ELF-1 (cell line): ENCODE data around the gene ACLY.

Experiments used
- DNase-seq: peaks from one replicate; pipeline ENCODE4 v3.0.0-alpha.2; 2016; ENCODE audit warnings: low read depth, low spot score

ACLY gene

DNA sequence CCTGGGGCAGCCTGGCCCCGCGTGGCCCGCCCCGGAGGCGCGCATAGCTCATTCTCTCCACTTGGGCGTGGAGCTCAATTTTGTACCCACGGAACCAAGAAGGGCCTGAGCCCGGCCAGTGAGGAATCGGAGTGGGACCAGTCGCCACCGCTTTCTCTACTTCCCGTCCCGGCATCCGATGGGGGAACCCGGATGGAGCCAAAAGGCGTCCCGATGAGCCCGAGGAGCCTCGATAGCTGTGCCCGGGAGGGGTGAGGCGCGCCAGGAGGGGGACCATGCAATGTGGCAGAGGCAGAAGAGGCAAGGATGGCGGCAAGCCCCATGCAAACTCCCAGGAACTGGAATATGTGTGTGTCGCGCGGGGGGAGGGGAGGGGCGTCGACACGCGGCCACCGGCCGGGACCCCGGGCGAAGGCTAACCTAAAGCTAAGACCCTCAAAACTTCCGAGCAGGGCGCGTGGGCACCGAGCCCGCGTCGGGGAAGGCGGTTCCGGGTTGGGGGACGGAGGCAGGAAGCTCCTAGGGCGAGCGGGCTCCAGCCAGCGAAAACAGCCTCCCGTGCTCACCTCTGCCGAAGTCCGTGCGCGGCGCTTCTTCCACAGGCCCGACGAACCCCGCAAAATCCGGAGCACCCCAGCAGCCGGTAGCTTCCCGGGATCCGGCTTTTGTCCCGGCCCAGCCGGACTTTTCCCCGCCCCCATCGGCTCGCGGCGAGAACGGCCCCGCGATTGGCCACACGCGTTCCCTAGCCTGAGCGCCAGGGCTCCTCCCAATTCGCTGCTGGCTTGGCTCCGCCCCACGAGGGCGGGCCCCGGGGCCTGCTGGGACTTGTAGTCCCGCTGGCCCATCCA lies at the start of gene ACLY:
Gene ACLY, minus strand, starts transcription at position 638 of the 851 bp plus-strand sequence. CDS start 5,078 bp downstream, outside the sequence.
- peak; percentile 99 for DNase-seq

DNA sequence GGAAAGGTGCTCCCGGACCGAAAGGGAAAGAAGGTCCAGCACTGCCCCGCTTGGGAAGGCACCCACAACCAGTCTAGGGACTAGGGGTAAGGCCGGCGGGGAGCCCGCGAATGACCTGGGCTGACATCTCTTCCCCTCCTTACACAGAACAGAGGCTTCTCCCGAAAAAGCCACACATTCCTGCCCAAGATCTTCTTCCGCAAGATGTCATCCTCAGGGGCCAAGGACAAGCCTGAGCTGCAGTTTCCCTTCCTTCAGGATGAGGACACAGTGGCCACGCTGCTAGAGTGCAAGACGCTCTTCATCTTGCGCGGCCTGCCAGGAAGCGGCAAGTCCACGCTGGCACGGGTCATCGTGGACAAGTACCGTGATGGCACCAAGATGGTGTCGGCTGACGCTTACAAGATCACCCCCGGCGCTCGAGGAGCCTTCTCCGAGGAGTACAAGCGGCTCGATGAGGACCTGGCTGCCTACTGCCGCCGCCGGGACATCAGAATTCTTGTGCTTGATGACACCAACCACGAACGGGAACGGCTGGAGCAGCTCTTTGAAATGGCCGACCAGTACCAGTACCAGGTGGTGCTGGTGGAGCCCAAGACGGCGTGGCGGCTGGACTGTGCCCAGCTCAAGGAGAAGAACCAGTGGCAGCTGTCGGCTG lies 49.3 kb upstream of the ACLY start:
- DNase-seq, result peak; percentile 12

DNA sequence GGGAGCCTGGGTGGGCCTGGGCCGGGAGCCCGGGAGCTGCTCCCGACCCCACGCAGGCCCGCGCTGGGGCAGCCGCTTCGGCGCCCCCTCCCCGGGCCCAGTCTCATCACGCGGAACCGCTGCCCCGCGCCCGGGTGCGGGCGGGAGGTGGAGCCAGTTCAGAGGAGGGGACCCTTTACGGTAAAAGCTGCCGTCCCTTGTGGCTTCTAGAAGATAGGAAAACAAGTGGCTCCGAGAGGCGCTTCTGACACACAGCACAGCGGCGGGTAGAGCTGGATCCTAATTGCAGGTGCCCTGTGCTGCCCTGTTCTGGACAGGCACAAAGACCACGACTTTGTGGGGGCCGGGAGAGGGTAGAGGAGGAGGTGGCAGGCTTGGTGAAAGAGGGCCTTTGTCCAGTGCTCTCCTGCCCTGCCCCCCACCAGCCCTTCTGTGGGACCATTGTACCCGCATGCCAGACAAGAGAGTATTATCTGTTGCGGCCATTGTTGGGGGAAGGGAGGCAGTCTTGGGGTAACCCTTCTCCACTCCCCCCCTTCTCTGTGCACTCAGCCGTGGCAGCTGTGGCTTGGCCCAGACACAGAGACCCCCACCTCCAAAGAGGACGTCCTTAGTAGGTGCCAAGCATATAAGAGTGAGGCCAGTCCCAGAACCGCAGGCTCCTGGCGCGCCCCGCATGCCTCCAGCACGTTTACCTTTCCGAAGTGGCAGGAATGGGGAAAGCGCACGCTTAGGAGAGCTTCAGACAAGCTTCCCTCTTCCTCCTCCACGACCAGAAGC lies 48.6 kb upstream of the ACLY start:
- DNase-seq, result peak; percentile 39

DNA sequence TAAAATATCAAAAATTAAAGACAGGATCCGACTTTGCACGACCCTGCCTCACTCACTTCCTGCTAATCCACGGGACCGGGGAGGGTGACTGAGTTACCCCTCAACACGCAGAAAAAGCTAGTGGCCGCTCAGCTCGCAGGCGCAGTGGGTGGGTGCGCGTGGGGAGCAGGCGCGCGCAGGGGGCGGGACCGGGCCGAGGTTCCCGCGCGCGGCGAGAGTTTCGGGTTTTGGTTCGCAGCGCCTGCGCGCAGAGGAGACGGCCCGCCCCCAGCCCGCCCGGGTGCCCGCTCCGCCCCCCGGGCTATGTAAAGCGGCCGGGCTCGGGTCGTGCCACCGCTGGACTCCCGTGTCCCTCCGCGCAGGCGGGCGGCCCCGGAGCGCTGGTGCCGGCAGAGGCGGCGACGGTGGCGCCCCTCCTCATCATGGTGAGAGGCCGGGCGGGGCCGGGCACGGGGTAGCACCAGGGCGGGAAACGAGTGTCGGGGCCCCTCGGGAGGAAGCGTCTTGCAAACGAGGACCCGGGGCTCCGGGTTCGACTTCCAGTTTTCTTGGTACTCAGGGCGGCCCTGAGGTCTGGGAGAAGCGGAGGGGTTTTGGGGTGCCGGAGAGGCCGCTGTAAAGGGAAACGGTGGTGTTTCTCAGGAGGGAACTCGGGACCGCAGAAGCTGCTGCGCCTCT lies 47.9 kb upstream of the ACLY start, which contains the start of gene CNP:
Gene CNP, plus strand, starts transcription at position 333 of the 678 bp plus-strand sequence. Its CDS starts 90 bp downstream, at position 423.
- DNase-seq, result peak; percentile 81

DNA sequence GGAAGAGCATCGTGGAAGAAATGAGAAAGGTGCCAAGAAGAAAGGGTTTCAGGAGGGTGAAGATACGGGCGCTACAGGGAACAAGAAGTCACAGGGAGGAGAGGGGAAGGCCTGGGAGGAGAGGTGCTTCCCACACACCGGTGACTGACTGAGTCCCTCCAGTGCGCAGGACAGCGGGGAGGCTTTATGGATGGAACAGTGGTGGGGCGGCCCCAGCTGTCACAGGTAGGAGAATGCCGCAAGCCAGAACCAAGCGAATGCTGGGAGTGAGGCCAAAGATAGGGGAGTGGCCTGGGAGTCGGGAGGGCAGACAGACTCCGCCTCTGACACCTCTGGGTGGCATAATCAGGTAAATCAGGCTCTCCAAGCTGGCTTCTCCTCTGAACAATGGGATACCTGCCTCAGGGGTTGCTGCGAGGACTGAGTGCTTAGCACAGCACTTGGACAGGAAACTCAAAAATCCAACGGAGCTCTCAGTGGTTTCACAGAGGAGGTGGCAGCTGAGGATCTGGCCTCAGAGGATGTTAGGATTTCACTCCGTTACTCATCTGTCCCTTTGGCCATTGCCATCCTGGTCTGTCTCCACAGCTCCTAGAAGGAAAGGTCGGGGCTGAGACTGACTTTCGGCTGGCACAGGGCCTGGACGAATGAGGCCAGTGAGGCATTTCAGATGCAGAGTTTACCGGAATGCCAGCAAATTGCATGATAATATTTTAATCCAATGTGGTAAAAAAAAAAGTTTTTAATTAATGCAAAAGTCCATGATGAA lies 47.1 kb upstream of the ACLY start:
- peak; percentile 94 for DNase-seq

- peak; percentile 88 for DNase-seq
Measured at GRCh38 chr17:41962768-41963434, 44.1 kb upstream of the ACLY start.

DNA sequence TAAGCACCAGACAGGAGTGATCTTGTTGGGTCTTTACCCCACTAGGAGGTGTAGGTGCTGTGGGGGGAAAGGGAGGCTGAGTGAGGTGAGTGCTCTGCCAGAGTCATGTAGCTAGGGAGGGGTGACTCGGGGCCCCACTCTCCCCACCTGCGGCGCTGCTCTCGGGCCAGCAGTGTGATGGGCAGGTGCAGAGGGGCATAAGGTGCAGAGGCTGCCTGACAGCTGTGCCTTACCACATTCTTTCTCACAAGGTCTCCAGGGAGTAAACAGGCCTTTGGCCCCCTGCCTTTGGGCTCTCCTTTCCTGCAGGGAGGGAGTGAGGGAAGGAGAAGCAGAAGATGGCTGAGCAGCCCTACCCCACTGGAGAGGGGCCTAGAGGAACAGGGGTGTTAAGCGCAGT lies 43.4 kb upstream of the ACLY start:
- no peak for DNase-seq

DNA sequence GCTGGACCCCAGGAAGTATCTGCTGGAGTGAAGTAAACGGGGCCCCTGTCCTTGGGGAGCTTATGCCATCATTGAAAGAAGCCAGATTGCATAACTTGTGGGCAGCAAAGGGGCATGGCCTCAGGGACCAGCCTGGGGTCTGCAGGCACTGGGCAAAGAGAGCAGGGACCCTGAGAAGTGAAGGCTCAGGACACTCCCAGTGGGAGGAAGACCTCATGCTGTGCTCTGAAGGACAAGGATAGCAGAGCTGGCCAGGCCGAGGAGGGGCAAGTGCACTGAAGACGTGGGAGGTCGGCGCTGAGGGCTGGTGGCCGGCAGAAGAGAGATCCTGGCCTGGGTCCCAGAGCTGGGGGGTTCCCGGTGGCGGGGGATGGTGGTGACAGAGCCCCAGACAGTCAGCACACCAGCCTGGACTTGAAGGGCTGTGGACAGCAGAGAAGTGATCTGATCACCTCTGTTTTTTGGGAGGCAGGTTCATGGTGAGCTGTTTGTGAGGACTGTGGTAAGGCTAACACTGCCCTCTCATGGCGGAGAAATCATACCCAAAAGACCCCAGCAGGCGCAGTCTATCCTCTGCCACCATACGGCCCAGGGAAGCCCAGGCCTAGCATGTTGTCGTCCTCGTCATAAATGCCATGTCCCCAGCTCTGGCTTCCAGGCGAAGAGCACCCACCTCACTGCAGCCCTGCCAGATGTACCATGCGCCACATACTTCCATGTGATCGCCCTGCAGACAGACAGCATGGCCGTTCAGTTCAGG lies 40.8 kb upstream of the ACLY start:
- DNase-seq, result peak; percentile 92

DNA sequence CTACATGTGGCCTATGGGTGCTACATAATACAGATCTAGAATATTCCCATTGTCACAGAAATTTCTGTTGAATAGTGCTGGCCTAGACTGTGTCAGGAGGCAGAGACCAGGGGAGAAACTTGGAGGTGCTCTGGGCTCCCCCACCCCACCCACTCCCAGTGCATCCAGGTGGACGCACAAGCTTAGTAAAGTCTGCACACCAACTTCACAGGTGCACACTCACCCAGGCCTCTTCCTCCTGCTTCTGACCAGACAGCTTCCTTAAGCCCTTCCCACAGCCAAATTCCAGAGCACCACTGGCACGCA lies 40.2 kb upstream of the ACLY start:
- no peak for DNase-seq

DNA sequence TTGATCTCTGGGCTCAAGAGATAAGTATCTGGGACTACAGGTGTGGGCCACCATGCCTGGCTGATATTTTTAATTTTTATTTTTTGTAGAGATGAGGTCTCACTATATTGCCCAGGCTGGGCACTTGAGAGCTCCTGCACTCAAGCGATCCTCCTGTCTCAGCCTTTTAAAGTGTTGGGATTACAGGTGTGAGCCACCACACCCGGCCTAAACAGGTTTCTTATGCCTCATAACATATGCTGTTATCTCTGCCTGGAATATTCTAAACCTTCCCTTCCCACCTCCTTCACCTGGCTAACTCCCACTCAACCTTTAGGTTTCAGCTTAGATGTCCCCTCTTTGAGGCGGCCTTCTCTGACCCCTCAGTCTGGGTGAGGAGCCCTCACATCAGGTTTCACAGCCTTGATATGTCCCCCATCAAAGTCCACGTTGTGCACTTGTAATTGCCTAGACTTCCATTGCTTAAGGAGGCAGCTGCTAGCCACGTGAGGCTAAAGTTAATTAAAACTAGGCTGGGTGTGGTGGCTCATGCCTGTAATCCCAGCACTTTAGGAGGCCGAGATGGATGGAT lies 39.2 kb upstream of the ACLY start:
- no peak for DNase-seq

DNA sequence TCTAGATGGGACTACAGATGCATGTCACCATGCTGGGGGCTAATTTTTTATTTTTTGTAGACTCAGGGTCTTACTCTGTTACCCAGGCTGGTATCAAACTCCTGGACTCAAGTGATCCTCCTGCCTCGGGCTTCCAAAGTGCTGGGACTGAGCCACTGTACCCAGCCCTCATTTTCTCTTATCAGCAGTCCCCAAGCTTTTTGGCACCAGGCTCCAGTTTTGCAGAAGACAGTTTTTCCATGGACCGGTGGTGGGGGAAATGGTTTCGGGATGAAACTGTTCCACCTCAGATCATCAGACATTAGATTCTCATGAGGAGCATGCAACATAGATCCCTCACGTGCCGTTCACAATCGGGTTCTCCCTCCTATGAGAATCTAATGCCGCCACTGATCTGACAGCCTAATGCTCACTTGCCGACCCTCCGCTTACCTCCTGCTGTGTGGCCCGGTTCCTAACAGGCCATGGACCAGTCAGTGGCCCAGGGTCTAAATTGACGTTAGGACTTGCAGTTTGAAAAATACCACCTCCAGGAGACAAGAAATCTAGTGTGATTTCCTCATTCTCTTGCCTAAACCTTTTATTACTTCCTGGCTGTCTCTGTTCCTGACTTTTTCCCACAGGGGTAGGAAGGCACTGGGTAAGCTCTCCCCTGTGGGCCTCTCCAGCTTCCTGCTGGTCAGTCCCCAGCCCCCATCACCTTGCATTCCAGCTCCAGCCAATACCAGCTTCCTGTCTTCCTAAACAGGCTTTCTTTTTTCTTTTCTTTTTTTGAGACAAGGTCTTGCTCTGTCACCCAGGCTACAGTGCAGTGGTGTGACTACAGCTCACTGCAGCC lies 38.5 kb upstream of the ACLY start:
- peak; percentile 74 for DNase-seq

- no peak for DNase-seq
Measured at GRCh38 chr17:41956522-41956921, 37.8 kb upstream of the ACLY start.

DNA sequence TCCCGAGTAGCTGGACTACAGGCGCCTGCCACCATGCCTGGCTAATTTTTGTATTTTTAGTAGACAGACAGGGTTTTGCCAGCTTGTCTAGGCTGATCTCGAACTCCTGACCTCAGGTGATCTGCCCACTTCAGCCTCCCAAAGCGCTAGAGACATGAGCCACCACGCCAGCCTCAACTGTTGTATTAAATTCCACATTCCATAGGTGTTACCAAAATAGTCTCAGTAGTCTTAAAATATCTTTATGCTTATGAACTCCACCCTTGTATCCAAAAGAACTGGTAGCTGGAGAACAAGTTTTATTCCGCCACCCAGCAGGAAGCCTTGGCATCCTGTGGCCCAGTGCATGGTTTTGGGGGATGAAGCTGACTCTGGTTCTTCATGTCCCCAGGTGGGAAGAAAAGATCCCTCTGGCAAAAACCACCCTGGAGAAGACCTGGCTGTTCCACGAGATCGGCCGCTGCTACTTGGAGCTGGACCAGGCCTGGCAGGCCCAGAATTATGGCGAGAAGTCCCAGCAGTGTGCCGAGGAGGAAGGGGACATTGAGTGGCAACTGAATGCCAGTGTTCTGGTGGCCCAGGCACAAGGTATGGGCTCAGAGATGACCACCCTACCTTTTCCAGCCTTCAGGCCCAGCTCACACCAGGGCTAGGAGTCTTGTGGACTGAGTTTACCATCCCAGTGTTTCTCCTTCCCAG lies 30.2 kb upstream of the ACLY start:
- no peak for DNase-seq

GRCh38 chr17:41944943-41945342 lies 26.2 kb upstream of the ACLY start:
- DNase-seq, result no peak

GRCh38 chr17:41943492-41943891 lies 24.7 kb upstream of the ACLY start:
- no peak for DNase-seq

DNA sequence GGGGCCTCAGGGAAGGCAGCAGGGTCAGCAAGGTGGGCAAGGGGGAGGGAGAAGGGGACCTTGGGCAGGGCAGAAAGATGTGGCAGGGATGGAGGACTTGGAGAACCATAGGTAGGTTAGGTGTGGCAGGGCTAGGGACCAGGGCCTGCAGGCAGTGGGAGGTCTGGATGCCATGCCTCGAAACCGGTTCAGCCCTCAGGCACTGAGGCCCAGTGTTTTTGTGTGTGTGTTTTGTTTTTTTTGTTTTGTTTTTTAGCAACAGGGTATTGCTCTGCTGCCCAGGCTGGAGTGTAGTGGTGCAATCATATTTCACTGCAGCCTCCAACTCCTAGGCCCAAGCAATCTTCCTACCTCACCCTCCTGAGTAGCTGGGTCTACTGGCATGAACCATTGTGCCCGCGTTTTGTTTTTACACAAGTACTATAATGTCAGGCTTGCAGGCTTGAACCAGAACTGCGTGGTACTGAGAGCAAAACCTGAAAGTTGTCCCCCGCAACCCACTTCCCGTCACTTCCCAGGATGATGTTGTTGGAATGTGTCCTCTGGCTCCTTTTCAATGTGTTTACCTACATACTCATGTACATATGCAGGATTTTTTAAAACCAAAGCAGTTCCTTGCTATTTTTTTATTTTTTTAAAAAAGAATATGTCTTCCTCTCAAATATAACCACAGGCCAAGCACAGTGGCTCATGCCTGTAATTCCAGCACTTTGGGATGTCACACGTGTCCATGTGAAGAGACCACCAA lies 24.0 kb upstream of the ACLY start:
- DNase-seq, result no peak

GRCh38 chr17:41941168-41941567 lies 22.4 kb upstream of the ACLY start:
- peak; percentile 54 for DNase-seq
